HG03439 (cell line): Measurements from ENCODE around the gene RNF14.
"Not testable (repeated sequence)": the region's sequence is repeated elsewhere in the genome, so short reads cannot be mapped to it uniquely, and the experiment has no call there.

Experiments
- ATAC-seq: cut with Tn5 transposase; IDR thresholded peaks from one replicate; pipeline ENCODE4 v1.9.1; 2021; ENCODE audit warnings: mild to moderate bottlenecking, moderate library complexity; ENCODE audit not compliant: unreplicated experiment

Gene RNF14

GRCh38 chr5:142013734-142014521 is 45.0 kb downstream of the RNF14 start:
- ATAC-seq = no peak

DNA sequence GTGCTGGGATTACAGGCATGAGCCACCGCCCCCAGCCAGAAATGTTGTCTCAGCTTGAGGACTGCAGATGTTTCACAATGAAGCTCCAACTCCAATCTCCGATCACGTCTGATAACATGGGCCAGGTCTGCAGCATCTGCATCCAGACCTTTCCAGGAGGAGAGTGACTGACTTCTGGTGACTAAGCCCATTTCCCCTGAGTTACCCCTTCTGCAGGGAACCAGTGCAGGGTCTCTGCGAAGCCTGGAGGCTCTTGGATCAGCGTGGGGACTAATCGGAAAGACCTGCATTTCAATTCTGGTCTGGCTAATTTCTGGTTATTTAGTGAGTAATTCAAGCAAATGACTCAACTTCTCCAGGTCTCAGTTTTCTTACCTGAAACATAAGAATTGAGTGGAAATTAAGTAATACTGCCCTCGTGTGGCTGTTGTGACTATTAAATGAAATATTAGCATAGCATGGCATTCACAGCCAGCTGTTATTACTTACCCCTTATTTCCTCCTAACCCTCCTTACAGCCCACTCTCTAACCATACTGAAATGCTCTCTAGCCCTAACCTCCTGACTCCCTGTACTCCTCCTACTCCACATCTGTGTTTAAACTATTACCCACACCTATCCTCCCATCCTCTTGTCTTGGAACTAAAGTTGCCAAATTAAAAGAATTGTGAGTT is 46.1 kb downstream of the RNF14 start:
- no peak for ATAC-seq

DNA sequence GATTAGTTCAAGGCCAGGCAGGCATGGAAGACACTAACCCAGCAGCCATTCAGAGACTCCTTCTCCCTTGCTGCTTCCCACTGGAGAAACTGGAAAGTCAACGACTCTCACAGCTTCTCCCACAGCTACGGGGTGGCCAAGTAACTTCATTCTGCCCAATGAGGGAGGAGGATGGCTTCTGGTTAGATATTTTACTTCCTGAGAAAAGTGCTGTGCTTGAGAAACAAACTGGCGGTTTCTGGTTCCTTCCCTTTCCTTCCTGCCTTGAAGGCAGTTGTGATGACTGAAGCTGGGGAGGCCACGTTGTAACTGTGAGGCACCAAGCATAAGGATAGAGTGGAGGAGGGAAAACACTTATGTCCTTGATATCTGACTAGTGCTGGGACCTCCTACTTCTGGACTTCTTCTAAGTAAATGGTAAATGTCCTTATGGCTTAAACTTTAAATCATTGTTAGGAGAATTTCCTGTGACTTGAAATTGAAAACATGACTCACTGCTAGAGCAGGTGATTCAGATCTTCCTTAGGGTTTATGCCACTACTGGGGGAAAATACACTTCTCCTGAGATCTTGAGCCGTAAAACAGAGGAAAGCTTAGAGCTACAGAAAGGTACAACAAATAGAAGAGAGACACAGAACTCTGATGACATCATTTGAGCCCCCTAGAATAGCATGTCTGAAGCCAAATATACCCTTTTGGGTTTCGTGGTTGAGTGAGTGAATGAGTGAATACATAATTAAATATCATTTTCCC is 47.1 kb downstream of the RNF14 start:
- peak; percentile 36 for ATAC-seq

GRCh38 chr5:142016556-142016955 is 47.7 kb downstream of the RNF14 start:
- ATAC-seq = peak; percentile 5

- no peak for ATAC-seq
Measured at GRCh38 chr5:142017832-142018427, 49.0 kb downstream of the RNF14 start.

- no peak for ATAC-seq
Measured at GRCh38 chr5:142020122-142020659, 51.3 kb downstream of the RNF14 start.

DNA sequence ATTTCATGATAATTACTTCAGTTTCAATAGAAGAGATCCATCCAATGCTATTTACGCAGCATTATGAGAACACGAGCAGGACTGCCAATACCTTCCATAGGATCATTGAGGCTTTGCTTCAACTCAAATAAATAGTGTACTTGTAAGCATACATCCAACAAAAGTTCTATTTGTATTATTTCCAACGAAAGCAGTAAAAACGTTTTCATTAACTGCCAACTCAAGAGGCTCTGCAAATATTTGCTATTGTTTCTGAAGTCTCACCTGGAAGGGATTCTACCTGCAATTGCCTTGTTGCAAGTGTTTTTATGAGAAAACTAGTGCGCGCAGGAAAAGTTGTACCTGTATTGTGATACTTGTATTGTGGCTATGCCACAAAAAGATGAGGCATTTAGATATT is 54.9 kb downstream of the RNF14 start:
- ATAC-seq = no peak

- ATAC-seq = peak; percentile 99
Measured at GRCh38 chr5:142024771-142025304, 55.9 kb downstream of the RNF14 start.

GRCh38 chr5:142025637-142026036 is 56.7 kb downstream of the RNF14 start:
- ATAC-seq = no peak

DNA sequence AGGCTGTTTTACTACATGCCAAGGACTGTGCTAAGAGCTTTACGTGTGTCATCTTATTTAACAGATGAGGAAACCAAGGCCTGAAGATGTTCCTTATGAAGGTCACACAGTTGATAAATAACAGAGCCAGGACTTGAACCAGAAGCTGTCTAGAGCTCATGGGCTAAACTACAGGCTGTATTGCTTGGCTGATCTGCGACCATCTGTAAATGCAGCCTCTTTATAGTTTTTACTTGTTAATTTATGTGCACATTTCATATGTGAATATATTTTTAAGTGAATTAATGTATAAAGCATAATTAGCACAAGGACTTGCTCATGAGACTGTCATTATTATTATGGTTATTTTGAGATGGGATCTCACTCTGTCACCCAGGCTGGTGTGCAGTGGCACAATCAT is 63.2 kb downstream of the RNF14 start:
- ATAC-seq = no peak

GRCh38 chr5:142032747-142033631 is 64.1 kb downstream of the RNF14 start:
- no peak for ATAC-seq

GRCh38 chr5:142033632-142034567 is 65.0 kb downstream of the RNF14 start:
- ATAC-seq = not testable (repeated sequence)

- ATAC-seq = no peak
Measured at GRCh38 chr5:142034994-142035393, 66.1 kb downstream of the RNF14 start.

GRCh38 chr5:142036918-142037317 is 68.0 kb downstream of the RNF14 start:
- ATAC-seq = no peak

DNA sequence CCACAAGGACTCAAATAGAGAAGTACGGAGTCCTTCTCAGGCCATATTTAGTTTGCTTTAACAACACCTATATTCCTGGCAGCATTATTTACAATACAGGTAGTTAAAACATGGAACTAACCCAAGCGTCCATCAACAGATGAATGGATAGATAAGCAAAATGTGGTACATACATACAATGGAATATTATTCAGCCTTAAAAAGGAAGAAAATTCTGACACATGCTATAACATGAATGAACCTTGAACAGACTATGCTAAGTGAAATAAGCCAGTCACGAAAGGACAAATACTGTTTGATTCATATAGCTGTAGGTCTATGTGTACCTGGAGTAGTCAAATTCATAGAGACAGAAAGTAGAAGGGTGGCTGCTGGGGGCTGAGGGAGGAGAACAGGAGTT is 68.7 kb downstream of the RNF14 start:
- ATAC-seq = not testable (repeated sequence)

GRCh38 chr5:142038735-142039134 is 69.8 kb downstream of the RNF14 start:
- no peak for ATAC-seq
